Activated CD4-positive, alpha-beta T cell treated with anti-CD3 and anti-CD28 coated beads for 24 hours (primary cell): ENCODE data around the gene ACTN3.
A peak's percentile ranks its signal among the peaks of the same experiment; 100 is the strongest.
"Not testable (repeated sequence)": the region's sequence is repeated elsewhere in the genome, so short reads cannot be mapped to it uniquely, and the experiment has no call there.

Experiments used
- DNase-seq, 2 donors: peaks; one replicate each; pipeline ENCODE4 v3.0.0-alpha.2; 2020; ENCODE audit warnings: low read depth in 2 of 2

ACTN3 gene

DNA sequence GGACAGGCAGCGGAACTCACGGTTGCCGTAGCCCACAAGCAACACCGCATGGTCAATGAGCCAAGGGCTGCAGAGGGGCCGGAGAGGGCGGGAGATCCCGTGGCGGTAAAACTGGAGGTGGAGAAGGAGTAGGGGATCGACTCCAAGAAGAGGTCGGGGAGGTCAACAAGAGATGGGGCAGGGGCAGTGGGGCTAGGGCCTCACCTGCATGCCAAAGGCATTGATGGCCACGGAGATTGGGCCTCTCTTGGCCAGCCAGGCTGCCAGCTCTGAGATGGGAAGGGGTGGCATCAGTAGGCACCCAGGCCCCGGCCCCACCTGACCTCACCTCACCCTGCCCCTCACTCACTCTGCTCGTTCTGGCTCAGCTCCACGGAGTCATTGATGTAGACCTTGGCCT is 17.8 kb downstream of the ACTN3 start:
- DNase-seq = no peak

DNA sequence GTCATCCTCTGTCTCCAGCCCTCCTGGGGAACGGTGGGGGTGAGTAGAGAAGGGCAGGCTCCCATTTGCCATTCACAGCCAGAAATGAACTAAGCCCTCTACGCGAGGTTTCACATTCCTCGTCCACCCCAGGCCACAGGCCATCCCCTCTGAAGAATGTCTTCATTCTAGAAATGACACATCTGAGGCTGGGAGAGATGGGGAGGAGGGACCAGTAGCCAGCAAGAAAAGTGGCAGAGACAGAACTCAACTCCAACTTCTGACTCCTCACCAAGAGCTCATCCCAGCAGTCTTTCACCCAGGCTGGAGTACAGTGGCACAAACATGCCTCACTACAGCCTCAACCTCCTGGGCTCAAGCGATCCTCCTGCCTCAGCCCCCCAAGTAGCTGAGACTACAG is 18.3 kb downstream of the ACTN3 start:
- DNase-seq = no peak

DNA sequence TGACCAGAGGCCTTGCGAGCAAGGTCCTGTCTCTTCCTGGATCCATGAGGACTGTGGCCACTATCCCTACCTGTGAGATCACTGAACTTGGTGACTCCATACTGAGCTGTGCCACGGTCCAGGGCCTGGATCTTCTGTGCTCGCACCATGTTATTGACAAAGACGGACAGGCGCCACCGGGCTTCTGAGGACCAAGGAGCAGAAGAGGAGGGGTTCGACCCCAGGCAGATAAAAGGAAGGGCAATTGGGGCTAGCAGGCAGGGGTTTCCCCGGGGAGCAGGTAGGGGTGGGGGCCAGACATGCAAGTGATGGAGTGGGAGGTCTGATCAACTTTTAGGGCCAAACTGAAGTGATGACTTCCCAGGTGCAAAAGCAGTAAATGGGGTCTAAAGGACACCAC is 19.5 kb downstream of the ACTN3 start:
- DNase-seq = no peak

DNA sequence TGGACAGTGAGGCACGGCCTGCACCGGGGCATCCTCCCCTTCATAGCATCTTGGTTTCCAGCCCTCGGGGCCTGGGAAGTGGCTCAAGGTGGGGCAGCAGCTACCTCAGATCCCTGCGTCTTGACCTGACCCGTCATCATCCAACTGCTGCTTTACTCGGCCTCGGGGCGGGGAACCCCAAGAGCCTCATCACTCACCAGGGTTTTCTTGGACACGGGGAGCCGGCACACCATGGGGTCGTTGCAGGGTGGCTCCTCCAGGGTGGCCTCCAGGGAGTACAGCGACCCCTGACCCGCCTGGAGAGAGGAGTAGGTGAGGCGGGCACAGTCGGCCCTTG is 21.1 kb downstream of the ACTN3 start:
- DNase-seq = no peak

DNA sequence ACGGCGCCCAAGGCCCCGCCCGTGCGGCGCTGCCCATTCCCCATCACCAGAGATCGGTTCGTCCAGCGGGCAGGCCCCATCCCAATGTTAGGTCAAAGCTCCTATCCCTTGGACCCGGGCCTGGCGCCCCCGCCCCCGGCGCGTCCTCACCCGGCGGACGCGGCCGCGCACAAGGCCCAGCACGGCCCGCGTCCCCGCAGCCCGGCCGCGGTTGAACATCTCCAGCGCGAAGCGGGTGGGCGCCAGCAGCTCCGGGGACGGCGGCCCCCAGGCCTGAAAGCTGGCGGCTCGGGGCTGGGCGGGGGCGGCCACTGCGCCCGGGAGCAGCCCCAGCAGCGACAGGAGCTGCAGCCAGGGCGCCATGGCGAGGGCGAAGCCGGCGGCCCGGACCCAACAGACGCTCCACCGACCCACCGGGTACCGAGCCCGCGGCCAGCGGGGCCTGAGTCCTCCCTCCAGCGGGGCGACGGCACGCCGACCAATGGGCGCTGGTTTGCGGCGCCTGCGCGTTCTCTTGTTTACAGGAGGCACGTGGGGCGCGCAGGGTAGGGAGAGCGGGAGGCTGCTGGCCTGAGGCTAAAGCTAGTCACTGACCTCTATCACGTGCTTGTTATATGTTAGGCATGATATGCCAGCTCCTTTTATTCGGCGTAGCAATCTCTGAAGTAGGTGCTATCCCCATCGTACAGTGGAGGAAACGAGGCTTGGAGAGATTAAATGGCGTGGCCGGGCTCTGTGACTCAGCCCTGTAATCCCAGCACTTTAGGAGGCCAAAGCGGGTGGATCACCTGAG is 21.6 kb downstream of the ACTN3 start, which contains the start of gene CTSF:
Gene CTSF (minus strand): TSS at position 483 of the 793 bp plus-strand sequence. CDS start 120 bp downstream, at position 363.
- peak; percentile 55 to 64 for DNase-seq

DNA sequence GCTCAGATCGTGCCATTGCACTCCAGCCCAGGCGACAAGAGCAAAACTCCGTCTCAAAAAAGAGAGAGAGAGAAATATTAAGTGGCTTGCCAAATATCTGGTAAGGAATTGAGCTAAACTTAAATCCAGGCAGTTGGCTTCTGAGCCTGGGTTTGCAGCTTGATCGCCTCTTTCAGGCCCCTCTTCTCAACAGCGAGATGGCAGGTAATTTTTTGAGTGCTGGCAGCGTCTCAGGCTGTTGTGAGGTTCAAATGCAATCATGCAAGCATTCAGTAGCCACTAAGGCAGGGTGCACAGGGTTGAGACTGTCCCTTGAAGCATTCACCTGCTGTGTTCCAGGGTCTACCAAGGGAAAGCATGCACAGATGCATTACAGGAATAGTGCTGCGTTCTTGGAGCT is 22.4 kb downstream of the ACTN3 start:
- DNase-seq = no peak

DNA sequence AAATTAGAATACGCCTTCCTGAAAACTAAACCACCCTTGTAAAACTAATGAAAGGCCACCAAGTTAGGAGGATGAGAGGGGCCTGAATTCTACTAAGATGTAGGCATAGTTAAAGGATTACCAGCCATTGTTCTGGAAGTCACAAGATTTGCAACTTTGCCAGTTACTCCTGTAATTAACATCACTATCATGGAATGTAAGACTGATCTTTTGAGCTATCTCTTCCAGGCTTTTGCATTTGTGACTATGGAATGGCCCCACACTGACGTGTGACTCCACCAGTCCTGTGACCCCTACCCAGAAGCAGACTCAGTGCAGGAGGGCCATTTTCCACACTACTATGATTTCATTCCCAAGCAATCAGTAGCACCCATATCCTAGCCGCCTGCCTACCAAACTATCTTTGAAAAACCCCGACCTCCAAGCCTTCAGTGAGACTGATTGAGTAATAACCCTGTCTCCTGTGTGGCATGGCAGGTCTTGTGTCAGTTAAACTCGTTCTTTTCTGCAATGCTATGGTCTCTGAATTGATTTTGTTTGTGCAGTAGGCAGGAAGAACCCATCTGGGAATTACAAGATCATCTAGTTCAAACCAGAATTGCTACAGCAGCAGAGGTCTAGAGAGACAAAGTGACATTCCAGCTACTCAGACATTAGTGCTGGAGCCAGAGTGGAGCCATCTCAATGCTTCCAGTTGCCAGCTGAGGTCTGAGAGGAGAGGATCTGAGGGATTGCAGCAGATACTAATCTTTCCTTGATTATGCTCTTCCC is 23.6 kb downstream of the ACTN3 start:
- no peak for DNase-seq

DNA sequence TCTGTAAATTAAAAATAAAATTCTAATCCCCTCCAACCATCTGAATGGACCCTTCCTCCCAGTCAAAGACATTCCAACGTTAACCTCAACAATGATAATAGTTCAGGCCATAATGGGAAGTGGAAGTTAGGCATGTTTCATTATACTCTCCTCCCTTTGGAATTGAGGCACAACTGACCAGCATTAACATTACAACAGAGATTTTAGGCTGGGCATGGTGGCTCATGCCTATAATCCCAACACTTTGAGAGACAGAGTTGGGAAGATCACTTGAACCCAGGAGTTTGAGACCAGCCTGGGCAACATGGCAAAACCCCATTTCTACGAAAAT is 24.1 kb downstream of the ACTN3 start:
- DNase-seq = no peak

DNA sequence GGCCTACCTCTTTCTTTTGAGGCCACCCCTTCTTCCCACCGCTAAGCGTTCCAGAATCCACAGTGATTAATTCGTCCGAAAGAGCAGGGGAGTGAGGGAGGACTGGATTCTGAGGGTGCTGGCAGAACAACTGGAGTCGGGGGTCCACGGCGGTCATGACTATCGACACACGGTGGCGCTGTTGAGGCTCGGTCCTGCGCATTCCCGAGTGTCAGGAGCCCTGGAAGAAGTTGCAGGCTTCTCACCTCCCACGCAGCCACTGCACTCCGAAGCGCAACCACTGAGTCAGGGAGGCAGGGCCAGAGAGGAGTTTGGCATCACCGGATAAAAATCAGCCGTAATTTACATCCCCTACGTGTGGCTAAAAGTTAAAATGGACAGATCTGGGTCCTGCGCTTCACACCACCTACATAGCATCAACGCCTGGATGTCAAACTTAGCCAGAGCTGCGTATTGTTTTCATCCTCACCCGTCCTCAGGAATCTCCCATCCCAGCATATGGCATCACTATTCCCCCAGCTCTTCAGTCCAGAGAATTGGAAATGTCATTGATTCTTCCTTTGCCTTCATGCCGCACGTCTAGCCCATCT is 32.4 kb downstream of the ACTN3 start:
- DNase-seq = peak; percentile 77 to 88

DNA sequence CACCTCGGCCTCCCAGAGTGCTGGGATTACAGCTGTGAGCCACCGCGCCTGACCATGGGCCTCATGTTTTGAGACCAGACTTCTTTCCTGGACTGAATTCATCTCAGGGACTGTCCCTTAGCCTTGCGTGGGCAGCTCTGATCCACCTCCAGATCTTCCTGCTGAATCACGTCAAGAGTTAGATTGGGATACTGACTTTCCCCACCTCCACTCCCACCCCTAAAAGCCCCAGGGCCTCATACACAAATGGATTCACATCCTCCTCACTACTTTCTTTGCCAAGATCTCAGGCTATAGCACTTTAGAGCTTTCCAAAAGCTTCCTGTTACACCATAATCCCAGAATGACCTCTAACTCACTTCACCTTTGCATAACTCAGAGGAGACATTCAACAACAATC is 34.1 kb downstream of the ACTN3 start:
- no peak for DNase-seq

DNA sequence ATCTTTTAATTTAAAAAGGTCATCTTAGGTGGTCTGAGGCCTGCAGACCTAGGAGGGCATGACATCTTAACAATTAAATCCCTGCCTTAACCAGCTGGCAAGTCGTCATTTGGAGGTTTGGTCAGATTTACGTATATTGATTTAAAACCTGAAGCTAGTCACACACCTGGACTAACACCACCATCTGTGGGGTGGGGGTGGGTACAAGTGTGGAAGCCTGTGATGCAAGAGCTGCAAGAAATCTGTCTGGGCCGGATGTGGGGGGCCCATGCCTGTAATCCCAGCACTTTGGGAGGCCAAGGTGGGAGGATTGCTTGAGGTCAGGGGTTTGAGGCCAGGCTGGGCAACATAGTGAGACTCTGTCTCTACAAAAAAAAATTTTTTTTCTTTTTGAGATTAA is 34.6 kb downstream of the ACTN3 start:
- no peak for DNase-seq

DNA sequence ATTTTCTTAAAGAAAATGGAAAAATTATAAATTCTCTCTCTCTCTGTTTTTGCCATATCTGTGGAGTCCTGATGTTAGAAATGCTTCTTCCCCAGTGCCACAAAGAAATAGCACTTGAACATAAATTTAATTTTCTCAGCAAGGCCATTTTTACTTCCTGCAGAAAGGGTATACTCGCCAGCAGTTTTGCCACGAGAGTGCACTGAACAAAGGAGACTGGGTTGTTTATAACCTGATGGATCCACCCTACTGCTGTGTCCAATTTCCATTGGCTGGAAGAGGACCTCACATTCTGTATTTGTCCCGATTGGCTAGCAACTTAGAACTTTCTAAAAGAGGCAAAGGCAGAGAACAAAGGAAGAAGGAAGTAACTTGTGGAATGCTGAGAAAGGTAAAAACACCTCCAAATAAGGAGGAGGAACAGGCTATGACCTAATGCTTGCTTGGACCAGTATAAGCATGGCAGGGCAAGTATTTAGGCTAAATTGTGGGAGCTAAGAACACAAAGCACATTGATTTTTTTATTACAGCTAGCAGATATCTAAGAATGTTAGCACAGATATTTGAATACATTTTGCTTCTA is 36.0 kb downstream of the ACTN3 start:
- DNase-seq = not testable (repeated sequence)

DNA sequence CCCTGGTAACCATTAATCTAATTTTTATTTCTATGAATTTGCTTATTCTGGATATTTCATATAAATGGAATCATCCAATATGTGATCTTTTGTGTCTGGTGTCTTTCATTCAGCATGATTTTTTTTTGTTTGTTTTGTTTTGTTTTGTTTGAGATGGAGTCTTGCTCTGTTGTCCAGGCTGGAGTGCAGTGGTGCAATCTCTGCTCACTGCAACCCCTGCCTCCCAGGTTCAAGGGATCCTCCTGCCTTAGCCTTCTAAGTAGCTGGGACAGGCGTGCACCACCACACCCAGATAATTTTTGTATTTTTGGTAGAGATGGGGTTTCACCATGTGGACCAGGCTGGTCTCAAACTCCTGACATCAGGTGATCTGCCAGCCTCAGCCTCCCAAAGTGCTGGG is 38.7 kb downstream of the ACTN3 start:
- not testable (repeated sequence) for DNase-seq

DNA sequence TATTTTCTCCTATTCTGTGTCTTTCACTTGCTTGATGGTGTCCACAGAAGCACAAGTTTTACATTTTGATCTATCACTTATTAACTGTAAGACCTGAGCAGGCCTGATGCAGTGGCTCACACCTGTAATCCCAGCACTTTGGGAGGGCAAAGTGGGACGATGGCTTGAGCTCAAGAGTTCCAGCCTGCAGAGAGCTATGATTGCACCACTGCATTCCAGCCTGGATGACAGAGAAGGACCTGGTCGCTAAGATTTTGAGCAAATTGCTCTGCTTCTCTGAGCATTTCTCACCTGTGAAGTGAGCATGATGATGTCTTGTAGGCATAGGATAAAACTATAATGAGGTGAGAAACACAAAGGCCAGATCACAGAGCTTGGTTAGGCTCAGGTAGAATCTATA is 39.4 kb downstream of the ACTN3 start:
- no peak for DNase-seq

DNA sequence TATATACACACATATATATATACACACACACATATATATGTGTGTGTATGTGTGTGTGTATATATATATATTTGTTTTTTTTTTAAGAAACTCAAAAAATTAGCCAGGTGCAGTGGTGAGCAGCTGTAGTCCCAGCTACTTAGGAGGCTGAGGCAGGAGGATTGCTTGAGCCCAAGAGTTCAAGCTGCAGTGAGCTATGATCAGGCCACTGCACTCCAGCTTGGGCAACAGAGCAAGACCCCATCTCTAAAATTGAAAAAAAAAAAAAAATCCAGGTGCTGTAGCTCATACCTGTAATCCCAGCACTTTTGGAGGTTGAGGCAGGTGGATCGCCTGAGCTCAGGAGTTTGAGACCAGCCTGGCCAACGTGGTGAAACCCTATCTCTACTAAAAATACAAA is 42.6 kb downstream of the ACTN3 start:
- not testable (repeated sequence) for DNase-seq

DNA sequence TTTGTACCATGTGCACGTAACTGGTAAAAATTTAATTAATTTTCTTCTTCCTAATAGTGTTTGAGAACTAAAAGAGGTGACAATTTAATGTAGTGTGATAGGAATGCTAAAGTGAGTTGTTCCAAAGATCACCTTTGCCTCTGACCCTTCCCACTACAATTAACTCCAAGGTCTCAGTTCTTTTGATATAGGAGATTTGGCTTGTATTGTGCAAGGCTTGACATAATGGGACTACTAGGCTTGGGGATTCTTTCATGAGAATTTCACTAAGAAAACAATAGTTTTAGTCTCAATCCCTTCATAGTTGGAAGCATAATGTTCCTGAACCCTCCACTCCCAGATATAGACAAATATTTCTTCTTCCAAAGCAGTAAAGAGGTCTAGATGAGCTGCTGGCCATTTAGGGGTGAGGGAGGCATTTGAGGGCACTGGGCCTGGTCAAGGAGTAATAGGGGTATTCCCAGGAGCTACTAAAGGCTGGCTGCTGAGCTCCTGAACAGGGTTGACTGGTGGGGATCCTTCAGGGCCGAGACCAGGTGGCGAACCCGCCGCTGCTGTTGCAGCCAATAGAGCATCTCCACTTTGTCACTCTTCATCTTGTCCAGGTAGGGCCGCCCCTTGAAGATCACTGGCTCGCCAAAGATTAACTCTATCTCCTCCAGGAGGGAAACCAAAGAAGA is 43.4 kb downstream of the ACTN3 start:
- DNase-seq = no peak

DNA sequence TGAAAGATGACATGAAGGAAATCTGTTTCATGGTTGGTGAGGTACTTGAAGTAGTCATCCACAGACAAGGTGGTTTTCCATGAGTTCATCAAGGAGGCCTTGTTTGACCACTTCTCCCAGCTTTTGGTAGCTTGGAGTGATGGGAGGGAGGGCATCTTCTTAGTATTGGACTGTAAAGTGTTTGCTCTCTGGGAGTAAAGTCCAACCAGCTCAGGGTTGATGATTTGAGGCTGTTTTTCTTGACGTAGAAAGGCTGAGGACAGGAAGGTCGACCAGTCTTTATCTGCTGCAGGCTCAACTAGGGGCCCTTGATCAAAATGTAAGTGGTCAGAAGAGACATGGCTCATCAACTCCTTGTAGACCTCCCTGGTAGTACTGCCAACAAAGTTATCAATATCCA is 44.5 kb downstream of the ACTN3 start:
- no peak for DNase-seq

DNA sequence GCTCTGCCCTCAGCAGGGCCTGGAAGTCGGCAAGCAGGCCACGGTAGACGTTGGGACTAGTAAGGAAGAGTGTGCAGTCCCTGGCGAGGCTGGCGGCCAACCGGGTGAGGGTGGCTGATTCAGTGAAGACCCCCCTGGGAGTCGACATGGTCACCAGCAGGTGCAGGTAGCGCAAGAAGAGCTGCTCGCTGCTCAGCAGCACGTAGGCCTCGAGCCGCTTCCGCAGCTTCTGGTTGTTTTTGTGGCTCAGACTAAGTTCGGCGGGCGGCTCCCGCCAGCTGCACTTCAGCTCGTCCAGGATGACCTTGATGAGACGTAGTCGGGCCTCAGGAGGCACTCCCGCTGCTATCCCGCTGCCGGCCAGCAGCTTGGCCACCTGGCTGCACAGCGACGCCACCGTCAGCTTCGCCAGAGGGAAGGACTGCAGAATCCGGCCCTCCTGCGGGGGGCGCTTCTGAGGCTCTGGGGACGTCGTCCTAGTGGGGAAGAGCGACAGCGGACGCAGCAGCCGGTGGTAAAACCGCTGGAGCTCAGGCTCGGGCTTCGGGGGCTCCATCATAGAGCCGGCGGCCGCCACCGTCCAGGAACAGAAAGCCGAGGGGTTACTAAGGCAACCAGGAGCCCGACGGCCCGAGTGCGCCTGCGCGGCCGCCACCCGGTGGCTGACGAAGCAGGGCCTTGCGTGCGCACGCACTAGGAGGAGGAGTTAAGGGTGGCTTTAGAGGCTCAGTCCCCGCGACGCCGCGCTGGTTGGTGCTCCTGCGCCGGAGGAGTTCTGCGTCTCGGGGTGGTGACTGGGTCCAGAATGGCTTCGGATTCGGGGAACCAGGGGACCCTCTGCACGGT is 46.0 kb downstream of the ACTN3 start, which contains the start of the genes CCDC87 and CCS:
Gene CCDC87 (minus strand): TSS at position 607 of the 846 bp plus-strand sequence. CDS start 48 bp downstream, at position 559.
Gene CCS (plus strand): TSS at position 729 of the 846 bp plus-strand sequence. CDS start 77 bp downstream, at position 806.
- DNase-seq = peak; percentile 98

DNA sequence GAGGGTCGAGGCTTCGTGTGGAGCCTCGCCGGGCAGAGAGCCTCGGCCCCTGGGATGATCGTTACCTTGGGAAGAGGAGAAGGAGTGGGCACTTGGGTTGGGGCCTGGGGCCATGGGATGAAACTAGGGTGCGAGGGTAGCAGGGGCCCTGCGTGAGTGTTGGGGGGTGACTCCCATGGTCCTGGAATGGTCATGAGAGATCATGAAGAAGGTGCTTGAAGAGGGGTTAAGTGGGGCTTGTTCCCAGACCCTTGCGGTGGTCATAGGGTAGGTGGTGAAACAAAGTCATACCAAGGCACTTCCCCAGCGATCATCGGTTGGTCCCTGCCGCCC is 46.6 kb downstream of the ACTN3 start:
- DNase-seq = no peak

DNA sequence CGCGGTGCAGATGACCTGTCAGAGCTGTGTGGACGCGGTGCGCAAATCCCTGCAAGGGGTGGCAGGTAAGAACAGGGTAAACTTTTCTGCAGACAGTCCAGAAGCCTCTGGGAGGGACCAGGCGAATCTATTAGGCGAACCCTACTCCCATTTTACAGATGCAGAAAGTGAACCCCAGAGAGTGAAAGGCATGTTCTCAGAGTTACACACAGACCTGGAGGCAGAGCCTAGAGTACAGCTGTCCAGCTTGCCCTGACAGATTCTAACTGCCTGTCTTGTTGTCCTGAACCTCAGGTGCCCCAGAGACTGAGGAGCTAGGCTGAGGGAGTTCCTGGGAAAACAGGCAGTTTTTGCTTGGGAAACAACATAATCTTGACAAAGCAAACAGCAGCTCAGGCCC is 46.9 kb downstream of the ACTN3 start:
- DNase-seq = no peak
